HG02678 (cell line): ENCODE data around the gene LZTS2.

ENCODE experiments used
- ATAC-seq: cut with Tn5 transposase; IDR thresholded peaks from one replicate; pipeline ENCODE4 v1.9.1; 2021; ENCODE audit warnings: mild to moderate bottlenecking, moderate library complexity; ENCODE audit not compliant: unreplicated experiment

LZTS2 gene

DNA sequence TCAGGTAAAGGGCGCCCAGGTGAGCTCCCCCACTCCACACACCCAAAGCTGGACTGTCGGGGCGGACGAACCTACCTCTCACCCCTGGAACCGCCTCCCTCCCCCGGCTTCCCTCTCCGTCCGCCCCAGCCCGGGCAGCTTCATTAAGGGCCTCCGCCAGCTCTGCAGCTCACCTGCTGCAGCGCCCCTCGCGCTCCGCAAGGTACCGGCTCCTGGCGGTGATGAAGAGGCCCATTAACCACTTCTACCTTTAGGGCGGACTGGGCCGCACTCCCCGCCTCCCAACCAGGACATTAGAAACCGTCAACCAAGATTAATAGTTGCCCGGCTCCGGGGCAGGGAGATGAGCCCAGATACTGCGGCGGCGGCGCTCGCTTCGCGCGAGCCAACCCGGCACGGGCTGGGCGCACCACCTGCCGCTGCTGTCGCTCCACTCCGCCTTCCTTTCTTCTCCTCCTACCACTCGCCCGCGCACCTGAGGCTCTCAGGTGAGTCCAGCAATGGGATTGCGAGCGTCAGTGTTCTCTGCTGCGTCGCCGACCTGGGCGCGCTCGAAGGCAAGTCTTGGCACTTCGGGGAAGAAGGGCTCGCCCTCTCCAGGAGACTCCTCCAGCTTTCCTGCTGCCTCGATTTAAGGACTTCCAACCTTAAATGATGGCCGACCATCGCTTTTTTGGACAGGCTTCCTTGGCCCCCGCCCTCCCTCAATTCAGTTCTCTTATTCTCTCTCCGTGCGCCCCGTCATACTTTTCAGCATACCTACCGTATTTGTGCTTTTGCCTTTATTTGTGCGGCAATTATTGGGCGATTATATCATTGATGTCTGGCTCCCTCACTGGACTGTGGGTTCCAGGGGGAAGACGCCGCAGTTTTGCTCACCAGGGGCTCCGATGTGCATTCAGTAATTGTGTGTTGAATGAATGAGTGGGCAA, 48.6 kb downstream of the LZTS2 start:
- ATAC-seq, result no peak

DNA sequence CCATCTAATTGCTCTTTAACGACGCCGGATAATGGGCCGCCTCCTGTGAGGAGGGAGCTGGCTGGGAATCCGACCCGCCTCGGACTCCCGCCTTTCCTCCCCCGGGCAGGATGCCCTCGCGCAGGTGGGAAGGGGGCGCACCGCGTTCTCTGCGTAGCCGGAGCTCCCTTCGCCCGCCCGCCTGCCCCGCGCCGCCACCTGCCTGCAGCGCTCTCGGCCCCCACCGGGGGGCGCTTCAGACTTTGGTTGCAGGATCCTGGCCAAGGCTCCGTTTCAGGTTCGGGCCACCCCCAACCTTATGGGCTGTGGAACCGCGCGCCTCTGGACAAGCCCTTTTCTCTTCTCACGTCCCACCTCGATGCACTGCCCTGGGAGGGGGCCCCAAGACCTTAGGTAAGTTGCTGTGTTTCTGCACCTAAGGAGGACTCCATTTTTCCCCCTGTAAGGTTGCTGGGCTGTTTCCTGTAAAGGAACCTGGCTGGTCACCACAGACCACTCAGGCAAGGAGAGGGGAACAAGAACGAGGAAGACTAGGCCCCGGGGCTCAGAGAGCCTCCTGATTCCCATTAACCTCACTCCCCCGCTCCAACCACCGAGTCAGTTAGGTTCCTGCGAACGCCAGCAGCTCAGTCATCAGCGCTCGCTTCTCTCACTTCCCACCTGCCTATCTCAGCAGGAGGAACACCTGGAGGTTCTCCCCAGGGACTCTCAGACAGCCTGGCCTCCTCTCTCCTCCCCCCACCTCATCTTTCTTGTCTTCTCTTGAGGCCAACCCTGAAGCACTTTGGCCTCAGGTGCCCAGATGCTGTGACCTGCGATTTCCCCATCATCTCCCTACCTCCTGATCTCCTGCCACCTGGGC, 50.8 kb downstream of the LZTS2 start:
- peak; percentile 76 for ATAC-seq

DNA sequence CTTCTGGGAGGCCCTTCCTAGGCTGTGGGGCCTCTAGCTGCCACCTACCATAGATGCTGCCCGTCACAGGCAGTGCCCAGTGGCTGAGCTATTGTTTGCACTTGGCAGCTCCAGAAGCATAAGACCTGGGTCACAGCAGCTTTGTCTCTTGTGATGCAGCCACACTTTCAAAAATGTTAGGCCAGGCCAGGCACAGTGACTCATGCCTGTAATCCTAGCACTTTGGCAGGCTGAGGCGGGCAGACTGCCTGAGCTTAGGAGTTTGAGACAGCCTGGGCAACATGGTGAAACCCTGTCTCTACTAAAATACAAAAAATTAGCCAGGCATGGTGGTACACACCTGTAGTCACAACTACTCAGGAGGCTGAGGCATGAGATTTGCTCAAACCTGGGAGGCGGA, 52.7 kb downstream of the LZTS2 start:
- ATAC-seq, result no peak

DNA sequence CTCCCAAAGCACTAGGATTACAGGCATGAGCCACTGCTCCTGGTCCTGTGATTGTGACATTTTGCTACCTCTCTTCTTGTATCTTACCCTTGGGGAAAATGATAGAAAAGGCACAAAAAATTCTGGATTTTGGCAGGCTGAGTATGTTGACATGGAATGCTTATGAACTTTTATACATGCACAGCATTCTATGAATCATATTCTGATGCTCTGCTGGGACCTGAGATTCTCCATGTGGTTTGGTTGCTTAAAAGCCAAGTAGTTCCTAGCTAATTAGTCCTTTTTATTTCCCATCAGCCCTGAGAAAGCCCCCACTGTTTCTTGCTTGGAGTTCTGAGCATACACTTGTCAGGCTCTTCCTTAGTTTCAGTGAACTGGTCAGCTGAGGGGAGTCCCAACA, 53.9 kb downstream of the LZTS2 start:
- ATAC-seq, result no peak

DNA sequence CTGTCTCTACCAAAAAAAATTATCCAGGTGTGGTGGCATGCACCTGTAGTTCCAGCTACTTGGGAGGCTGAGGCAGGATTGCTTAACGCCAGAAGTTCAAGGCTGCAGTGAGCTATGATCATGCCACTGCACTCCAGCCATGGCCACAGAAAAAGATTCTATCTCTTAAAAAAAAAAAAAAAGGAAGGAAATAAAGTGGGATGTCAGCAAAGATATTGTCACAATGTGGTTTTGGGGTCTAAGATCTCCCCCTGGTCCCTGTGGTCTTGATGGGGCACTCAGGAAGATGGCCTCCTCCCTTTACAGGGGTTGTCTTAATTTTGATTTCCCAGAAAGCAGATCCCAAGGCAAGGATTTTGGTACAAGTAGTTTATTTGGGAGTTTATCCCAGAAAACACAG, 54.7 kb downstream of the LZTS2 start:
- no peak for ATAC-seq

DNA sequence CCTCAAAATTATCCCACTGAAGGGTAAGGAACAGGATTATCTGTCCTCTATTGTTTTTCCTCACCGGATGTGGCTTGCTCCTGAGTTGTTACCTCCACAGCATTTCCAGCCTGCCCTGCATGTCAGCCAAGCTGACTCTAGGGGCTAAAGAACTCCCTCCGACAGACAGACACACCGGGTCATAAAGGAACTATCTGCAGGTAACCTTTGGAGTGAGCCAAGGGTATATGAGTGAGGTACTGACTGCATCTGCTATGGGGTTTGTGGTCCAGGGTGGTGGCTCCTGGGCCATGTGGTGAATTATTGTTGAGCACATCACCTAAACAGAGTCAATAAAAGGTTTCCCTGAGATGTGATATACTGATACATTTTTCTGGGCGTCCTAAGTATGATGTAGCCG, 55.3 kb downstream of the LZTS2 start:
- ATAC-seq, result no peak

DNA sequence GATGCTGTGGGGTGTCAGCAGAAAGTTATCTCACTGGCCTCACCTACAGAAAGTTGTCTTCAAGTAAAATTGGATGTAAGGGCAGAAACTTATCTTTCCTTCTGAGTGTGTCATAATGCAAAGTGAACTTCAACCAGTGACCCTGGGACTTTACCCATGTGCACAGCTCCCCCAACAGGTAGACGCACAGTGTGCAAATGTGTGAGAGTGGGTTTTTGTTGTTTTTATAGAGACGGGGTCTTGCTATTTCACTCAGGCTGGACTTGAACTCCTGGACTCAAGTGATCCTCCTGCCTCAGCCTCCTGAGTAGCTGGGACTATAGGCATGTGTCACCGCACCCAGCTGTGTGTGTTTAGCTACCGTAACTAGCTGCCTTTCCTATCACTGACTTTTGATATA, 55.8 kb downstream of the LZTS2 start:
- no peak for ATAC-seq

DNA sequence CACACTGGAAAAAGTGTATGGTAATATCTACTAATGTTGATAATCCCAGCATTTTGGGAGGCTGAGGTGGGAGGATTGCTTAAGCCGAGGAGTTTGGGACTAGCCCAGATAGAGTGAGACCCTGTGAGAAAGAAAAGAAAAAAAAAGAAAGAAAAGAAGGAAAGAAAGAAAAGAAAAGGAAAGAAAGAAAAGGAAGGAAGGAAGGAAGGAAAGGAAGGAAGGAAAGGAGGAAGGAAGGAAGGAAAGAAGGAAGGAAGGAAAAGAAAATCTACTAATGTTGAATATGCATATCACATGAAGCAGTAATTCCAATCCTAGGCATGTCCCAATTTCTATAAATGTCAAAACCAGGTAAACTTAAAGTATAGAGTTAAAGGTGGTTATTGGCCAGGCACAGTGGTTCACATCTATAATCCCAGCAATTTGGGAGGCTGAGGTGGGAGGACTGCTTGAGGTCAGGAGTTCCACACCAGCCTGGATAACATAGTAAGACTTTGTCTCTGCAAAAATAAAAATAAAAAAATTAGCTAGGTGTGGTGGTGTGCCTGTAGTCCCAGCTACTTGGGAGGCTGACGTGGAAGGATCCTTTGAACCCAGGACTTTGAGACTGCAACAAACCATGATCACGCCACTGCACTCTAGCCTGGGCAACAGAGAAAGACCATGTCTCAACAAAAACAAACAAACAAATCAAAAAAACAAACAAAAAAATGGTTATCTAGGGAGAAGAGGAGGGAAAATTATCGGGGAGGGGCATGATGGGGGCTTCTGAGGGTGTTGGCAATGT, 57.0 kb downstream of the LZTS2 start:
- ATAC-seq, result no peak
